ENCODE data around the gene STX1B.

- TF ChIP-seq CTCF (IDR thresholded peaks at IDR 0.05) (no peak), POLR2AphosphoS5 (IDR thresholded peaks at IDR 0.05; ENCODE audit: low read depth, low read length) (no peak), TCF7L2 (IDR thresholded peaks at IDR 0.05; ENCODE audit: low read depth, low read length) (no peak)
Observed at GRCh38 chr16:31020536-31020935, 10.1 kb upstream of the STX1B start.

Data from Panc1 (cell line).